Naive B cell (primary cell): ENCODE measurements around the gene CCDC180. TPM values are rescaled to one million over a fixed set of nuclear protein-coding genes. Genes with fewer than 3 reads are reported as not detected.

Experiments used
- ATAC-seq, 2 donors: fragments of 150-1000 bp; cut with Tn5 transposase; 2 replicates each; pipeline ENCODE4 v1.10.0; 2021; ENCODE audit warnings: low read depth in 2 of 2, mild to moderate bottlenecking in 2 of 2, moderate library complexity in 2 of 2
- DNase-seq: peaks from one replicate; pipeline ENCODE4 v3.0.0; 2022
- H3K27ac Mint-ChIP-seq, 6 donors: one replicate each; pipeline ENCODE4 v1.8.0; 2020 to 2022; ENCODE audit warnings: mild to moderate bottlenecking in 6 of 6, mixed read lengths in 6 of 6, moderate library complexity in 5 of 6, inconsistent platforms in 2 of 6
- H3K27me3 Mint-ChIP-seq, 3 donors: one replicate each; pipeline ENCODE4 v1.8.0; 2021 to 2022; ENCODE audit warnings: mixed read lengths in 3 of 3, mild to moderate bottlenecking in 1 of 3
- H3K36me3 Mint-ChIP-seq, 2 donors: one replicate each; pipeline ENCODE4 v1.8.0; 2020 to 2022; ENCODE audit warnings: mixed read lengths in 2 of 2, inconsistent platforms in 1 of 2, mild to moderate bottlenecking in 1 of 2
- H3K4me1 Mint-ChIP-seq, 3 donors: one replicate each; pipeline ENCODE4 v1.8.0; 2020 to 2022; ENCODE audit warnings: mixed read lengths in 3 of 3, inconsistent platforms in 1 of 3, mild to moderate bottlenecking in 1 of 3, moderate library complexity in 1 of 3
- H3K4me3 Mint-ChIP-seq, 8 donors: one replicate each; pipeline ENCODE4 v1.8.0; 2020 to 2022; ENCODE audit warnings: mild to moderate bottlenecking in 8 of 8, mixed read lengths in 8 of 8, moderate library complexity in 8 of 8, inconsistent platforms in 2 of 8
- H3K9me3 Mint-ChIP-seq, 7 donors: one replicate each; pipeline ENCODE4 v1.8.0; 2020 to 2022; ENCODE audit warnings: mixed read lengths in 7 of 7, mild to moderate bottlenecking in 5 of 7, inconsistent platforms in 2 of 7, moderate library complexity in 1 of 7
- polyA plus RNA-seq, 6 donors: library from polyadenylated mRNA; unstranded; fragments of 300-500 nt; fragmentation: Illumina TruSeq; gene quantifications; one replicate each; pipeline ENCODE4 v1.2.3, GENCODE V29; 2021; ENCODE audit warnings: low read depth in 6 of 6

Gene CCDC180
- polyA plus RNA-seq, 6 donors from 2014 or later: 0.20 to 1.1 (median 0.81) TPM; not detected in 1

GRCh38 chr9:97349400-97349799, 41.9 kb downstream of the CCDC180 start:
- Mint-ChIP-seq H3K27ac (no peak overlapping the region), H3K4me3 (no peak overlapping the region), H3K36me3 (peaks cover 21 to 35% of the 10 kb centered on the region in 2 donors), H3K9me3 (no peaks in the 10 kb centered on the region), H3K4me1 (peaks cover 0 to 3% (median 0%) of the 10 kb centered on the region in 3 donors), H3K27me3 (no peaks in the 10 kb centered on the region)
- DNase-seq (no peak), ATAC-seq (no peak)

- Mint-ChIP-seq H3K36me3 (peaks cover 9 to 15% of the 10 kb centered on the region in 2 donors), H3K9me3 (no peaks in the 10 kb centered on the region), H3K27me3 (no peaks in the 10 kb centered on the region), H3K4me1 (peaks cover 0 to 6% (median 3%) of the 10 kb centered on the region in 3 donors), H3K4me3 (no peak overlapping the region), H3K27ac (peak overlapping the region in 1 of 6 donors; percentile 56)
- ATAC-seq (no peak), DNase-seq (no peak)
Measured at GRCh38 chr9:97354637-97355036, 47.2 kb downstream of the CCDC180 start.

- H3K27ac Mint-ChIP-seq: no peak overlapping the region
- peaks cover 0 to 3% (median 3%) of the 10 kb centered on the region in 3 donors for H3K4me1 Mint-ChIP-seq
- no peaks in the 10 kb centered on the region for H3K27me3 Mint-ChIP-seq
- H3K9me3 Mint-ChIP-seq: no peaks in the 10 kb centered on the region
- ATAC-seq (no peak), DNase-seq (no peak)
- H3K4me3 Mint-ChIP-seq: no peak overlapping the region
- peaks cover 8 to 15% of the 10 kb centered on the region in 2 donors for H3K36me3 Mint-ChIP-seq
Measured at GRCh38 chr9:97357056-97357455, 49.6 kb downstream of the CCDC180 start.

Other genes starting within 250 kb of the CCDC180 start
- gene TDRD7, start 104.4 kb downstream of the CCDC180 start, polyA plus RNA-seq: 10 to 100 TPM in 2 of 6 donors, 1 to 10 TPM in 3, not detected in 1; 4.8 to 14.7 (median 9.5) TPM
- gene TMOD1, start 194.0 kb downstream of the CCDC180 start, polyA plus RNA-seq: 1 to 10 TPM; 2.0 to 7.8 (median 3.9) TPM